NCI-H446 (cell line): ENCODE measurements around the gene HINT2.
A peak's percentile ranks its signal among the peaks of the same experiment; 100 is the strongest.

Source experiments
- DNase-seq, 2 experiments: peaks; one replicate each; lab custom pipeline; 2025; lab: John Stamatoyannopoulos, UW

HINT2 gene

DNA sequence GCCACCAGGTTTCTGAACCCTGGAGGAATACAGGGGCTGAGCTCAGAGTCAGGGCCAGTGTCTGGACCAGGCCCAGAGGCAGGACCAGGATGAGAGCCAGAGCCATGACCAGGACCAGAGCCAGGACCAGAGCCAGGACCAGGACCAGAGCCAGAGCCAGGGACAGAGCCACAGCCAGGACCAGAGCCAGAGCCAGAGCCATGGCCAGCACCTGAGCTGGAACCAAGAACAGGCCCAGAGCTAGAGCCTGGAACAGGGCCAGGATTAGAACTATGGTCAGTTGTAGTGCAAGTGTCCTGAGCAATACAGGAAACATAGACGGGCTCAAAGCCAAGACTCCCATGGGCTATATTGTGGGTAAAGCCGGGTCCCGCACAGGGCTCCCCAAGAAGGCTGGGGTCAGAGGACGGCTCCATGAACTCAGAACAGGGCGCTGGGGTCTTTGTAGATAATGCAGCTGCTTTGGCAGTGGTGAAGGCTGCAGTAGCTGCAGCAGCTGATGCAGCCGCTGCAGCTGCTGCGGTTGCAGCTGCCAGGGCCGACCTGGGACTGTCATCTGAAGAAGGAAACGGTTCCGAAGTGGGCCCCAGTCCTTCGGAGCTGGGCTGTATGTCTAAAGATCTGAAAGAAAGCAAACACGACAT, 3.3 kb downstream of the HINT2 start:
- DNase-seq: no peak

DNA sequence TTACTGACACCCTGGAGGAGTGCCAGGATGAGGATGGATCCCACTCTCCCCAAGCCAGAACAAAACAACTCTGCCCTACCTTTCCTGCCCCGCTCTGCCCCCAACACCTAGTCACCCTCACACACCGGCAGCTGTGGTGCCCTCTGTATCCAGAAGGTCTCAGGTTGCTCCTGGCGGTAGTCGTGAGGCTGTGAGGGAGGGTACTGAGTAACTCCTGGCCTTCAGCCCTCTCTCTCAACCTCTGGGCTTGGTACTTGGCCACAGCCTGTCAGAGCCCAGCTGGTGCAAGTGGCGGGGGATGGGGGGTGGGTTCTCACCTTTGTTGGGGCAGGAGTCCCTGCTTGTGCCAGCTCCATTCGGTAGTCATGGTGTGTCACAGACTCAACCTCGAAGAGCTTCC, 4.7 kb downstream of the HINT2 start:
- DNase-seq: no peak

GRCh38 chr9:35808433-35808832, 6.4 kb downstream of the HINT2 start:
- DNase-seq: no peak

DNA sequence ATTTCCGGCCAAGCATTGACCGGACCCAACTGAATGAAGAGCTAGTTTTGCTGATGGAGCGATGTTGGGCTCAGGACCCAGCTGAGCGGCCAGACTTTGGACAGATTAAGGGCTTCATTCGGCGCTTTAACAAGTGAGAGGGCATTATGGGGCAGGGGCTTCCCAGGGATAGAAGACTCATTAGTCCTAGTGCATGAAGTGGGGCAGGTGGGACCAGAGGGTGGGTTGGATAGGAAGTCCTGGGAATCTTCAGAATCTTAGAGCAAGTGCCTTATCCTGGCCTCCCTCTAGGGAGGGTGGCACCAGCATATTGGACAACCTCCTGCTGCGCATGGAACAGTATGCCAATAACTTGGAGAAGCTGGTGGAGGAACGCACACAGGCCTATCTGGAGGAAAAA, 8.7 kb downstream of the HINT2 start:
- DNase-seq: no peak

- DNase-seq: no peak
These were observed 13.3 kb downstream of the HINT2 start for GRCh38 chr9:35801328-35802128.

GRCh38 chr9:35800530-35800929, 14.3 kb downstream of the HINT2 start:
- no peak for DNase-seq

- no peak for DNase-seq
These were observed 16.0 kb downstream of the HINT2 start for GRCh38 chr9:35798658-35799374.

DNA sequence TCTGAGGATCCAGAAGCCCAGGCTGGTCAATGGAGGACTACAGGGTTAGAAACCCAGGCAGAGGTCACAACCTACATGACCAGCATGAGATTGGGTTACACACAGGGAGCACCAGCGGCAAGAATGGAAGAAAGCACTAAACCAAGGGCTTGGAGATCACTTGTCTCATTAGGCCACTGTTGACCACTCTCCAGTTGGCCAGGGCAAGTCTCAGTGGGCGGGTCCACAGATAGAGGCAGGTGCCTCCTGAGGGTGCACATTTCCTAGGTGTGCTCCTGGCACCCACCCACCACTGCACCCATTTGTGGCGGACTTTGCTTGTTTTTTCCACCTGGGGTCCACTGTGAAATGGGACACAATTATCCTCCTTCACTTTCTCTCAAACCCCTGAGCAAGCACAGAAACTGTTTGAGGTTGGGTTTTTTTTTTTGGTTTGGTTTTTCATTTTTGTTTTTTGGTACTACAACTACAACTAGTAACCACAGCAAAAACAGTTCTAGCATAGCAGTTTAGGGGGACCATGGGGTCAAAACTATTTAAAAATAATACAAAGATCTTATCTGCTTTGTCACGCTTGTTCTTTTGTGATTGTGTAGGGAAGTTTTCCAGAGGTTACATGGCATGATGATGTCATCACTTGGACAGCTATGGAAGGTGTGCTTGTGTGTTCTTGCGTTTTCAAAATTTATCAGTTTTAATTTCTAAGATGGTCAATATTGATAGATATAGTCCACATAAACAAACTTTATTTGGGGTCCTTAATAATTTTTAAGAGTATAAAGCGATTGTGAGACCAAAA, 17.3 kb downstream of the HINT2 start:
- no peak for DNase-seq

DNA sequence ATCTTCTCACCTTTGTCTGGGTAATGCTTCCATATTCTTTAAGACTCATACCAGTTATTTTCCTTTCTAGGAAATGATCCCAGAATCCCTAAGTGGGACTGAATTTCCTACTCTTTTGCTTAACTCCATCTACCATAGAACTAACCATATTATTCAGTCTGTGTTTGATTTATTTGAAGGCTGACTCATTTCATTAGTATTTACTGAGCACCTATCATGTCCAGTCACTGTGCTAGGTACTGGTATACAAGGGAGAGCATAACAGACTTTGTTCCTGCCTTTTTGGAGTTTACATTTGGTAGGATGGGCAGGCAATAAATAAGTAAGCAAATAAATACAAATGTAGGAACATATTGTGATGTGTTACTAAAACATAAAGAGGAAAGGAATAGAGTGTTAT, 19.1 kb downstream of the HINT2 start:
- no peak for DNase-seq

DNA sequence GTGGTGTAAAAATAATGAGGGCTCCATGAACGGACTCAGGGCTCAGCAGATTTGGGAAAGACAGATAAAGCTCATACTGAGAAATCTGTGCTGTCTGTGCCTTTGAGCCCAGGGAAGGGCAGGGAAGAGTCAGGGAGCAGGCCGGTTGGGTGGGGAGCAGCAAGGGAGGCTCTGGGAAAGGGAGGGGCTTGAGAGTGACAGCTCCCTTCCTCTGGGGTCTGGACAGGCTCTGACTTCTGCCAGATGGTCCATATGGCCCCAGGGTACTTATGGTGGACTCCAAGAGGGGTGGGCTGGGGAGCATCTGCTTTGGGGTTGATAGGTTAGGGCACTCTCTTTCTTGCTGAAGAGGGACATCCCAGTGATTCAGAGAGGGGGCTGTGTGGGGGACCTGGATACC, 21.4 kb downstream of the HINT2 start:
- DNase-seq: no peak

DNA sequence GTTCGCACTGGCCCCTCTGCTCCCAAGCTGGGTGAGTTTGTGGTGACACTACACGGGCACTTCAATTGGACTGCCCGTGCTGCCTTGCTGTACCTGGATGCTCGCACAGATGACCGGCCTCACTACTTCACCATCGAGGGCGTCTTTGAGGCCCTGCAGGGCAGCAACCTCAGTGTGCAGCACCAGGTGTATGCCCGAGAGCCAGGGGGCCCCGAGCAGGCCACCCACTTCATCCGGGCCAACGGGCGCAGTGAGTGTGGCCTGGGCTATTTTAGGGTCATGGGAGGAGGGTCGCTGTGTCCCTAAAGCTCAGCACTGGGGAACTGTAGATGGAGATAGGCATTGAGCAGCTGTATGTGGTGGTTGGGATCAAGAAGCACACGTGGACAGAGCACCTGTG, 22.0 kb downstream of the HINT2 start:
- DNase-seq: no peak

GRCh38 chr9:35792024-35792813, 22.6 kb downstream of the HINT2 start:
- DNase-seq: no peak

DNA sequence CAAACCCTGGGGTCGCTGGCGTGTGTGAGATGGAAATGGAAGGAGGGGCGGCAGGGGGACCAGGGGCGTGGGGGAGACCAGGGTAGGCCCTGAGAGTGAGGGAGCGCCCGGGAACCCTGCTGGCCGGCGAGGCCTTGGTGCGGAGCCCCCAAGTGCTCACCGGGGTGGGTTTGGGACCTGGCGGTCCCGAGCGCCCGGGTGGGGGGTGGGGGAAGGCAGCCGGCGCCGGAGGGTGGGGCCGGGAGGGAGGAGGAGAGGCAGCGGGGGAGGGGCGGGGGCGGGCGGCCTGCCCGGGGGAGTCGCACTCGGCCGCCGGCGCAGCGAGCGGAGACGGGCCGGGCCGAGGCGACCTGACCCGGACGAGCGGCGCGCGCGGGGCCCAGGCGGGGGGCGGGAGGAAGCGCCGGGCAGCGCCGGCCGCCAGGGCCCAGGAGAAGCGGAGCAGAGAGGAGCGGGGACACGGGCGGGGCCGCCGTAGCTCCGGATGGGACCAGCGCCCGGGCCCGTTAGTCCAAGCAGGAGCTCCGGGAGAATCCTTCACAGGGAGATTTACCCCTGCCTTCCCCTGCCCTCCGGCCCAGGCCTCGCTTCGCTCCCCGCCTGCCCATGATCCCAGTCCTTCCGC, 23.4 kb downstream of the HINT2 start, which contains the start of gene NPR2:
Gene NPR2, plus strand, starts transcription at position 295 of the 625 bp plus-strand sequence. CDS start 818 bp downstream, outside the sequence.
- no peak for DNase-seq

GRCh38 chr9:35790385-35791296, 24.2 kb downstream of the HINT2 start:
- peak; percentile 74 to 84 for DNase-seq

GRCh38 chr9:35790025-35790384, 24.8 kb downstream of the HINT2 start:
- no peak for DNase-seq

DNA sequence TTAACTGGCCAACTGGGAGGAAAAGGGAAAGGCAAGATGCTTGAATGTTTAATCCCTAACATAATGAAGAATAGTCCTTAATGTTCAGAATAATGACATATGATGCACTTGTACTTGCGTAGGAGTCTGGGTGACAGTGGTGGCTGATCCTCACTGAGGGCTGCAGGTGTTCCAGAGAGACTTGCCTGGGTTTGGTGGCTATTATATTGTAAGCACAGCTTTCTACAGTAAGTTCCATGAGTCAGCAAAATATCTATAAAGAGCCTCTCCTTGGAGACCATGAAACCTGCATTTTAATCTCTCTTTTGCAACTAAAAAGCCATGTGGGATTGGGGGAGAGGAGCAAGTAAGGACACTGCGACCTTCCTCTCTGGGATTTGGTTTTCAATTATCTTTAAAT, 25.3 kb downstream of the HINT2 start:
- DNase-seq: no peak

- DNase-seq: no peak
These were observed 31.4 kb downstream of the HINT2 start for GRCh38 chr9:35783418-35783817.

DNA sequence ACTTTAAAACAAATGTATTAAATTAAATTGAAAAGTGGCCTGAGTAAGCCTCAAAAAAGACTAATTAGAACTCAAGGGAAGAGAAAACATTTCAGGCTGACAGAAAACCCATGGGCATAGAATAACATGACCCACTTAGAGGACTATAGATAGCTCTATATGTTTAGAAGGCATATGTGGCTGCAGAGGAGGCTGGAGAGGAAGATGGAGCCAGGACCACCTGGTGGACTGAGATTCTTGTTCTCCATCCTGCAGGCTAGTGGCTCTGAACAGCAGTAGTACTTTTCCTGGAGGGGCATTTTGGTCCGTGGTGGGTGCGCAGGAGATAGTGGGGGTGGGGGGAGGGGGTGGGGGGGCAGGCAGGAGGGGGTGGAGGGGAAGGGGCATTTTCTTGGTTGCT, 33.8 kb downstream of the HINT2 start:
- no peak for DNase-seq

- DNase-seq: no peak
These were observed 36.3 kb downstream of the HINT2 start for GRCh38 chr9:35778496-35778895.

DNA sequence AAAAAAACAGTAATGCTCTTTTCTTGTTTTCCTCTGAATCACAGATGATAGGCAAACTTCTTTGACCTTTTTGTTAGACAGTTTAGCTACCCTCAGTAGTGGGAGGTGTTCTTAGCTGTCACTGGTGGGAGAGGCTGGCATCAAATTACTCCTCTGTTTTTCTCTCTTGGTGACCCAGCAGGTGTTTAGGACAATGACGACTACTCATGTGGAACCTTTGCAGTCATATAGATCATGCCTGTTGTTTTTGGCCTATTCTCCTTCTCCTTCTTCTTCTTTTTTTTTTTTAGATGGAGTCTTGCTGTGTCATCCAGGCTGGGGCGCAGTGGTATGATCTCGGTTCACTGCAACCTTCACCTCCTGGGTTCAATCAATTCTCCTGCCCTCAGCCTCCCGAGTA, 38.8 kb downstream of the HINT2 start:
- no peak for DNase-seq
